Activated naive CD4-positive, alpha-beta T cell (primary cell): ENCODE results near the gene DLG3.
"Not testable (repeated sequence)": the region's sequence is repeated elsewhere in the genome, so short reads cannot be mapped to it uniquely, and the experiment has no call there.

Experiments used
- DNase-seq, 4 experiments: peaks; one replicate each; lab custom pipeline; 2025; lab: John Stamatoyannopoulos, UW

DLG3 gene

GRCh38 chrX:70476934-70477733, 32.5 kb downstream of the DLG3 start:
- DNase-seq = no peak

- no peak for DNase-seq
Measured at GRCh38 chrX:70477734-70478075, 33.1 kb downstream of the DLG3 start.

- no peak for DNase-seq
Measured at GRCh38 chrX:70478526-70479245, 34.1 kb downstream of the DLG3 start.

GRCh38 chrX:70479247-70479921, 34.7 kb downstream of the DLG3 start:
- no peak for DNase-seq

- no peak for DNase-seq
Measured at GRCh38 chrX:70479922-70480659, 35.5 kb downstream of the DLG3 start.

GRCh38 chrX:70480660-70481018, 36.0 kb downstream of the DLG3 start:
- DNase-seq = no peak

- DNase-seq = no peak
Measured at GRCh38 chrX:70481471-70482270, 37.0 kb downstream of the DLG3 start.

- no peak for DNase-seq
Measured at GRCh38 chrX:70482300-70482699, 37.7 kb downstream of the DLG3 start.

- DNase-seq = no peak
Measured at GRCh38 chrX:70485466-70485865, 40.8 kb downstream of the DLG3 start.

- no peak for DNase-seq
Measured at GRCh38 chrX:70488856-70489255, 44.2 kb downstream of the DLG3 start.

GRCh38 chrX:70494441-70494840, 49.8 kb downstream of the DLG3 start:
- DNase-seq = no peak

- no peak for DNase-seq
Measured at GRCh38 chrX:70496491-70496890, 51.9 kb downstream of the DLG3 start.

- no peak for DNase-seq
Measured at GRCh38 chrX:70497026-70497425, 52.4 kb downstream of the DLG3 start.

GRCh38 chrX:70498129-70498528, 53.5 kb downstream of the DLG3 start:
- DNase-seq = no peak

GRCh38 chrX:70500826-70501225, 56.2 kb downstream of the DLG3 start:
- DNase-seq = no peak

- DNase-seq = no peak
Measured at GRCh38 chrX:70504772-70505450, 60.3 kb downstream of the DLG3 start.

GRCh38 chrX:70505451-70505841, 60.8 kb downstream of the DLG3 start:
- no peak for DNase-seq

- no peak for DNase-seq
Measured at GRCh38 chrX:70508296-70508911, 63.8 kb downstream of the DLG3 start.

- DNase-seq = no peak
Measured at GRCh38 chrX:70509078-70509477, 64.4 kb downstream of the DLG3 start.

GRCh38 chrX:70515270-70515669, 70.6 kb downstream of the DLG3 start:
- not testable (repeated sequence) for DNase-seq

- DNase-seq = not testable (repeated sequence)
Measured at GRCh38 chrX:70515692-70516091, 71.1 kb downstream of the DLG3 start.
